Measurements from ENCODE around the gene TMEM243.
"Not testable (repeated sequence)": the region's sequence is repeated elsewhere in the genome, so short reads cannot be mapped to it uniquely, and the experiment has no call there.

The TMEM243 gene

GRCh38 chr7:87219545-87220025 is at the start of gene TMEM243:
TMEM243 (minus strand) TSS chr7:87219732; CDS start chr7:87219503, 229 bp downstream.
- peak; percentile 89 for DNase-seq

GRCh38 chr7:87267239-87267900 is 47.8 kb upstream of the TMEM243 start:
- no peak for DNase-seq

- no peak for DNase-seq
Observed at GRCh38 chr7:87263537-87263936, 44.0 kb upstream of the TMEM243 start.

GRCh38 chr7:87253589-87254087 is 34.1 kb upstream of the TMEM243 start:
- DNase-seq, result peak; percentile 16

- DNase-seq, result not testable (repeated sequence)
Observed at GRCh38 chr7:87245671-87246070, 26.1 kb upstream of the TMEM243 start.

GRCh38 chr7:87238464-87239051 is 19.0 kb upstream of the TMEM243 start:
- DNase-seq, result not testable (repeated sequence)

GRCh38 chr7:87234949-87235348 is 15.4 kb upstream of the TMEM243 start:
- peak; percentile 34 for DNase-seq

GRCh38 chr7:87231711-87232110 is 12.2 kb upstream of the TMEM243 start:
- no peak for DNase-seq

GRCh38 chr7:87231258-87231657 is 11.7 kb upstream of the TMEM243 start:
- DNase-seq, result no peak

- no peak for DNase-seq
Observed at GRCh38 chr7:87226495-87226894, 7.0 kb upstream of the TMEM243 start.

GRCh38 chr7:87225696-87226095 is 6.2 kb upstream of the TMEM243 start:
- DNase-seq, result no peak

- DNase-seq, result no peak
Observed at GRCh38 chr7:87223666-87224065, 4.1 kb upstream of the TMEM243 start.

GRCh38 chr7:87220734-87221215 is 1.2 kb upstream of the TMEM243 start:
- DNase-seq, result peak; percentile 27

GRCh38 chr7:87220026-87220733 is 648 bp upstream of the TMEM243 start:
- peak; percentile 86 for DNase-seq

GRCh38 chr7:87218796-87219544 is 562 bp downstream of the TMEM243 start:
- DNase-seq, result peak; percentile 68

- no peak for DNase-seq
Observed at GRCh38 chr7:87217983-87218653, 1.4 kb downstream of the TMEM243 start.

GRCh38 chr7:87216701-87217508 is 2.6 kb downstream of the TMEM243 start:
- no peak for DNase-seq

GRCh38 chr7:87215046-87215445 is 4.5 kb downstream of the TMEM243 start:
- no peak for DNase-seq

- DNase-seq, result no peak
Observed at GRCh38 chr7:87213811-87214210, 5.7 kb downstream of the TMEM243 start.

- DNase-seq, result no peak
Observed at GRCh38 chr7:87213252-87213651, 6.3 kb downstream of the TMEM243 start.

- DNase-seq, result peak; percentile 67
Observed at GRCh38 chr7:87212498-87212897, 7.0 kb downstream of the TMEM243 start.

Measured in hematopoietic multipotent progenitor cell treated with erythropoietin and hydrocortisone succinate and interleukin-3 and kit ligand, for 4 days (in vitro differentiated cells).